Caco-2 (cell line): ENCODE results near the gene PCTP. TPM values are rescaled to one million over a fixed set of nuclear protein-coding genes. Genes with fewer than 3 reads are reported as not detected.

Source experiments
- BruUV-seq: library from RNA; stranded (reverse); fragments of 400-500 nt; replicated peaks from 2 replicates; lab custom pipeline; 2021; lab: Mats Ljungman, UMichigan
- CTCF ChIA-PET: fragments of 300-600 bp; sonication (Branson Sonifier 250); formaldehyde crosslinking; loops from one replicate; lab custom pipeline; 2022; ENCODE audit warnings: antibody characterized with exemption; lab: Charles Lee
- POLR2A ChIA-PET: fragments of 300-600 bp; sonication (Branson Sonifier 250); formaldehyde crosslinking; loops from one replicate; lab custom pipeline; 2022; ENCODE audit warnings: antibody characterized with exemption; lab: Charles Lee
- DNase-seq, 2 experiments: peaks; one replicate each; pipeline versions ENCODE4 v3.0.0 to v3.0.0-alpha.2; 2020 to 2022
- H3K27me3 ChIP-seq: replicated peaks from 2 replicates; pipeline ENCODE4 v1.6.0; 2011; ENCODE audit warnings: low read length; ENCODE audit not compliant: control insufficient read depth, insufficient read depth
- H3K36me3 ChIP-seq: 2 replicates; pipeline ENCODE4 v1.5.1; 2011; ENCODE audit warnings: low read length; ENCODE audit not compliant: control insufficient read depth, insufficient read depth
- H3K4me1 ChIP-seq: fragments of 250-450 bp; sonication (Bioruptor Pico); 2 replicates; pipeline ENCODE4 v1.5.1; 2020; ENCODE audit warnings: mild to moderate bottlenecking
- H3K4me3 ChIP-seq: 2 replicates; pipeline ENCODE4 v1.5.1; 2011; ENCODE audit warnings: low read depth, mild to moderate bottlenecking, control low read depth, low read length
- H3K9me3 ChIP-seq: fragments of 250-450 bp; sonication (Bioruptor Pico); 2 replicates; pipeline ENCODE4 v1.5.1; 2020; ENCODE audit warnings: mild to moderate bottlenecking, moderate library complexity
- H3K27ac Mint-ChIP-seq: one replicate; pipeline ENCODE4 v1.8.0; 2022; ENCODE audit warnings: mixed read lengths; ENCODE audit not compliant: unreplicated experiment
- H3K27me3 Mint-ChIP-seq: one replicate; pipeline ENCODE4 v1.8.0; 2022; ENCODE audit warnings: mixed read lengths; ENCODE audit not compliant: insufficient read depth, unreplicated experiment
- H3K36me3 Mint-ChIP-seq: one replicate; pipeline ENCODE4 v1.8.0; 2022; ENCODE audit warnings: mild to moderate bottlenecking, mixed read lengths; ENCODE audit not compliant: insufficient read depth, unreplicated experiment
- H3K4me1 Mint-ChIP-seq: one replicate; pipeline ENCODE4 v1.8.0; 2022; ENCODE audit warnings: low read depth, mixed read lengths; ENCODE audit not compliant: unreplicated experiment
- H3K4me3 Mint-ChIP-seq: one replicate; pipeline ENCODE4 v1.8.0; 2022; ENCODE audit warnings: mild to moderate bottlenecking, moderate library complexity, mixed read lengths; ENCODE audit not compliant: unreplicated experiment
- H3K9me3 Mint-ChIP-seq: one replicate; pipeline ENCODE4 v1.8.0; 2022; ENCODE audit warnings: mixed read lengths; ENCODE audit not compliant: unreplicated experiment
- CTCF ChIP-seq, 2 experiments: fragments of 200-600 bp in 1 of 2; IDR thresholded peaks; 1 replicate in 1 of 2; 2 replicates in 1 of 2; pipeline versions ENCODE4 v1.5.1 to v1.8.0; 2011 to 2022; ENCODE audit warnings: antibody characterized with exemption in 1 of 2, control low read depth in 1 of 2, inconsistent platforms in 1 of 2, low read depth in 1 of 2, low read length in 1 of 2, mild to moderate bottlenecking in 1 of 2, moderate library complexity in 1 of 2; ENCODE audit not compliant: insufficient read depth in 1 of 2, severe bottlenecking in 1 of 2, unreplicated experiment in 1 of 2
- intact Hi-C: fragments of 100-400 bp; cut with micrococcal nuclease; formaldehyde crosslinking; loops from one replicate; pipeline ENCODE4 v1.10.0; 2022; ENCODE audit not compliant: unreplicated experiment
- total RNA-seq: library from RNA; stranded (reverse); gene quantifications from 2 replicates; pipeline ENCODE4 v1.2.3, GENCODE V29; 2022

Gene PCTP
- total RNA-seq, 1 experiment from 2014 or later: 16.7 TPM

DNA sequence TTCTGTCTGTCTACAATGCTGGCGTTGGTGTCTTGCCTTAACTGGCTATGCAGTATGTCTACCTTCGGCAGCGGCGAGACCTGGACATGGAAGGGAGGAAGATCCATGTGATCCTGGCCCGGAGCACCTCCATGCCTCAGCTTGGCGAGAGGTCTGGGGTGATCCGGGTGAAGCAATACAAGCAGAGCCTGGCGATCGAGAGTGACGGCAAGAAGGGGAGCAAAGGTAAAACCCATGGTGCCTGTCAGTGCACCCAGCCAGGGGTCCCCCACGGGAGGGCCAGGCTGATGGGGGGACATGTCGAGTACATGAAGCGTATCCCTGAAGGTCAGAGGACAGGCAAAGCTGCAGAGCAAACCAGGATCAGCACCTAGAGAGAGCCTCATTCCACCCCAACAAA is 22.8 kb downstream of the PCTP start:
- ChIA-PET POLR2A (no interaction called here), CTCF (interaction anchor here (1.3 kb wide), 1 partner anchor 23 kb away, joined by 3 read pairs; the partner anchor contains the start of gene PCTP)

GRCh38 chr17:55774846-55775271 is 24.0 kb downstream of the PCTP start:
- Mint-ChIP-seq H3K4me1 (no peaks in the 10 kb centered on the region), H3K9me3 (no peaks in the 10 kb centered on the region), H3K27ac (no peak overlapping the region), H3K4me3 (no peak overlapping the region), H3K27me3 (no peaks in the 10 kb centered on the region), H3K36me3 (no peaks in the 10 kb centered on the region)
- ChIA-PET POLR2A (no interaction called here), CTCF (no interaction called here)
- TF ChIP-seq CTCF (IDR thresholded peaks at IDR 0.05; ENCODE audit: insufficient read depth in 1 of 2, low read depth in 1 of 2, low read length in 1 of 2, severe bottlenecking in 1 of 2, unreplicated experiment in 1 of 2): no peak
- BruUV-seq: no TSS peak
- no peaks in the 10 kb centered on the region for H3K36me3 ChIP-seq
- no peaks in the 10 kb centered on the region for H3K27me3 ChIP-seq
- intact Hi-C loops: loop anchor here (5.0 kb wide), 1 partner anchor 228 kb away; no protein-coding TSS in a partner anchor
- no peak overlapping the region for H3K4me3 ChIP-seq
- H3K9me3 ChIP-seq: no peaks in the 10 kb centered on the region
- H3K4me1 ChIP-seq: no peaks in the 10 kb centered on the region
- DNase-seq: no peak

More for the DNA sequence above, 22.8 kb downstream of the PCTP start:
- no peak overlapping the region for H3K4me3 ChIP-seq
- H3K27me3 ChIP-seq: no peaks in the 10 kb centered on the region
- no peak for TF ChIP-seq CTCF (IDR thresholded peaks at IDR 0.05; ENCODE audit: insufficient read depth in 1 of 2, low read depth in 1 of 2, low read length in 1 of 2, severe bottlenecking in 1 of 2, unreplicated experiment in 1 of 2)
- Mint-ChIP-seq H3K9me3 (no peaks in the 10 kb centered on the region), H3K27ac (no peak overlapping the region), H3K27me3 (no peaks in the 10 kb centered on the region), H3K4me3 (no peak overlapping the region), H3K4me1 (no peaks in the 10 kb centered on the region), H3K36me3 (no peaks in the 10 kb centered on the region)
- DNase-seq: no peak
- no peaks in the 10 kb centered on the region for H3K9me3 ChIP-seq
- intact Hi-C loops: loop anchor here (5.0 kb wide), 1 partner anchor 226 kb away; no protein-coding TSS in a partner anchor
- BruUV-seq: no TSS peak
- H3K36me3 ChIP-seq: no peaks in the 10 kb centered on the region
- H3K4me1 ChIP-seq: no peaks in the 10 kb centered on the region

DNA sequence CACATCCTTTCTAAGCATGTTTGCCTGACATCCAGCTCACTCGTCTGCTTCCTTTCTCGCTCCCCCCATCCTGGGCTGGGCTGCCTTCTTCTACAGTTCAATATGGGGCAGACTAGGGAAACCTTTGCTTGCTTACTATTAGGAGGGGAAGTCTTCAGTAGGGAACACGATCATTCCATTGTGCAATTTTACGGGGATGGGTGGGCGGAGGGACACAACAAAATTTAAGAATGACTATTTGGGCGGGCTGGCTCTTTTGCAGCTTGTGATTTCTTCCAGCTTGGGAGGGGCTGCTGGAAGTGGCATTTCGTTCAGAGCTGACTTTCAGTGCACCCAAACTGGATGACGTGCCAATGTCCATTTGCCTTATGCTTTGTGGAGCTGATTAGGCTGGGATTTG is 25.4 kb downstream of the PCTP start:
- ChIA-PET POLR2A (no interaction called here), CTCF (no interaction called here)
- Mint-ChIP-seq H3K27me3 (no peaks in the 10 kb centered on the region), H3K9me3 (no peaks in the 10 kb centered on the region), H3K4me3 (no peak overlapping the region), H3K4me1 (no peaks in the 10 kb centered on the region), H3K36me3 (no peaks in the 10 kb centered on the region), H3K27ac (no peak overlapping the region)
- intact Hi-C loops: no loop called here
- H3K9me3 ChIP-seq: no peaks in the 10 kb centered on the region
- no peaks in the 10 kb centered on the region for H3K4me1 ChIP-seq
- no peak for TF ChIP-seq CTCF (IDR thresholded peaks at IDR 0.05; ENCODE audit: insufficient read depth in 1 of 2, low read depth in 1 of 2, low read length in 1 of 2, severe bottlenecking in 1 of 2, unreplicated experiment in 1 of 2)
- H3K4me3 ChIP-seq: no peak overlapping the region
- DNase-seq: no peak
- H3K27me3 ChIP-seq: no peaks in the 10 kb centered on the region
- no peaks in the 10 kb centered on the region for H3K36me3 ChIP-seq
- no TSS peak for BruUV-seq
